ENCODE measurements around the gene CPSF7.
A peak's percentile ranks its signal among the peaks of the same experiment; 100 is the strongest.
"Not testable (repeated sequence)": the region's sequence is repeated elsewhere in the genome, so short reads cannot be mapped to it uniquely, and the experiment has no call there.

CPSF7 gene, protein sequence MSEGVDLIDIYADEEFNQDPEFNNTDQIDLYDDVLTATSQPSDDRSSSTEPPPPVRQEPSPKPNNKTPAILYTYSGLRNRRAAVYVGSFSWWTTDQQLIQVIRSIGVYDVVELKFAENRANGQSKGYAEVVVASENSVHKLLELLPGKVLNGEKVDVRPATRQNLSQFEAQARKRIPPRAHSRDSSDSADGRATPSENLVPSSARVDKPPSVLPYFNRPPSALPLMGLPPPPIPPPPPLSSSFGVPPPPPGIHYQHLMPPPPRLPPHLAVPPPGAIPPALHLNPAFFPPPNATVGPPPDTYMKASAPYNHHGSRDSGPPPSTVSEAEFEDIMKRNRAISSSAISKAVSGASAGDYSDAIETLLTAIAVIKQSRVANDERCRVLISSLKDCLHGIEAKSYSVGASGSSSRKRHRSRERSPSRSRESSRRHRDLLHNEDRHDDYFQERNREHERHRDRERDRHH

DNA sequence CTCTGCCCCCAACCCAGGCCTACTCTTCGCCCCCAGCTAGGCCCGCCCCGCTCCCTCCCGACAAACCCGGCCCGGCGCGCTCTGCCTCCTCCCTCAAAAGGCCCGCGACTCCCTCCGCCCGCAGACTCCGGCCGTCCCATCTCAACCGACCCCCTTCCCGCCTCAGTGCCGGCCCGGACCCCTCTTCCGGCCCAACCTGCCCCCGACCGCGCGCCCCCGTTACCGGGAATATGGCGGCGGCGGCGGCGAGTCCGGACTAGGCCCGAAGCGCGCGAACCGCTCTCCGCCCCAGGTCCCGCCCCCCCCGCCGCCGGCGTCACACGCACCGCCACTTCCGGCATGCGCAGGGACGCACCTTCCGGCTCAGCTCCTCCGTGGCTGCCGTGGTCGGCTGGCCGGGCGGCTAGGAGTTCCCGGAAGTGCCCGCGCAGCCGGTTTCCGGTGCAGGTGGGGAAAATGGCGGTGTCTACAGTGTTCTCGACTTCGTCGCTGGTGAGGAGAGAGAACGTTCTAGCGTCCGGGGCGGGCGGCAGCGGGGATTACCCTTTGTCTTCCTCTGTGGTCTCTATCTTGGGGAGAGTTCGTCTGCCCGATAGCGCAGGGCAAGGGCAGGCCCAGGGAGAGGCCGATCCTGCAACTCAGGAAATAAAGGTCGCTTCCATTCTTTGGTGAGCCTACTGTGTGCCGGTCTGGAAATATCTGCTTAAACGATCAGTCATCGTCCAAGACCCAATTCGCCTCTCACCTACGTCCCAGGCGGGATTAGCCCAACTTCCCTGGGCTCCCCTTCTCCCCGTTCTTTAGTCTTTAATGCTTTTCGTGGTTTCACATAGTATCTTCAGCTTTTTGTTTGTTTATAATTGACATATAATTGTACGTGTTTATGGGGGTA is at the start of gene CPSF7, which contains the start of gene SDHAF2:
Gene CPSF7 (minus strand): TSS at position 285 of the 892 bp plus-strand sequence. CDS start 740 bp downstream, outside the sequence.
Gene SDHAF2 (plus strand): TSS at position 434 of the 892 bp plus-strand sequence. CDS start 23 bp downstream, at position 457.
- DNase-seq: peak; percentile 98

DNA sequence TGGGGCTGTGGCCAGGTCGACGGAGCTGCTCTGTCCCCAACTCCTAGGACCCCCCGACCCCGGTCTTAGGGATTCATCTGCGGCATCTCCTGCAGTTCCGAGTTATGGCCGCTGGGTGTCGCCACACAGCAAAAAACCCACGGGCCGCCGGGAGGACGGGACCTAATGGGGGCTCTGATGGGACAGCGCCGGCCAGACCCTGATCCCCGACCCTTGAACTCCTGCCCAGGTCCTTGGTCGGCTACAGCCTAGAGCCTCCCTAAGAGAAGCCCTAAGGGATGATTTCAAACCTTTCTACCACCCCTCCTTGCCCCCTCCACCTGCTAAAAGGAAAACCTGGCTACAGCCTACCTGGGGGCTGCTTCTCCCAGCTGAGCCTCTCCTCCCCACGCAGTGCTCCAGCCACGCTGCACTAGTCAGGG is 48.0 kb upstream of the CPSF7 start:
- DNase-seq: peak; percentile 64

DNA sequence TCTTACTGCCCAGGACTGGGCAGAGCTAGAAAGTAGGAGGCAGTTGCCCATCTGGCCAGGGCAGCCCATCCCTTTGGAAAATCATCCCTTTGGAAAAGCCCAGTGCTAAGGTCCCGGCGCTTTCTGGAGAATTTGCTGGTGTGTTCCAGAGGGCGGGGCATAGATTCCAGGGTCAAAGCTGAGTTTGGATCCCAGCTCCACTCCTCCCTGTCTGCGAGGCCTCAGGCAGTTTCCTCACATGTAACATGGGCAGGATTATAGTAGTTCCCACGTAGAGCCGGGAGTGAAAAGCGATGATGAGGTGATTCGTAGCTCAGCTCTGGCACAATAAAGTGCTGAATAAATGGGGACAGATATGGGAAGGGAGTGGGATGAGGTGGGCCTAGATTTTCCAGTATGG is 47.4 kb upstream of the CPSF7 start:
- no peak for DNase-seq

DNA sequence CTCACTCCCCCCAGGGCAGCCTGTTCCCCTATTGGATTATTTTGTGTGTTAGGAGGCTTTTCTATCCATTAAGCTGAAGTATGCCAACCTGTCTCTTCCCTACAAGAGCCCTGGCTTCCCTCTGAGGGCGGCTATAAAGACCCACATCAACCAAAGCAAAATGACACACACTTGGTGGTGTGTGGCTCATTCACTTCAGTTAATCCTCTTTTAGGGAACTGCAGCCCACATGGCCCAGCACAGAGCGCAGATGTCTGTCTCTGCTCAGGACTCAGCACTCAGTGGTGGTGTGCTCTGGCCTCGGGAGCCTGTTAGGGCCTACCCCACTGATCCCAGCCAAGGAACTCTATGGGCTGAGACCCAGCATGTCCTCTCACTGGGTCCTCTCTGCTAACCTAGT is 46.6 kb upstream of the CPSF7 start:
- no peak for DNase-seq

DNA sequence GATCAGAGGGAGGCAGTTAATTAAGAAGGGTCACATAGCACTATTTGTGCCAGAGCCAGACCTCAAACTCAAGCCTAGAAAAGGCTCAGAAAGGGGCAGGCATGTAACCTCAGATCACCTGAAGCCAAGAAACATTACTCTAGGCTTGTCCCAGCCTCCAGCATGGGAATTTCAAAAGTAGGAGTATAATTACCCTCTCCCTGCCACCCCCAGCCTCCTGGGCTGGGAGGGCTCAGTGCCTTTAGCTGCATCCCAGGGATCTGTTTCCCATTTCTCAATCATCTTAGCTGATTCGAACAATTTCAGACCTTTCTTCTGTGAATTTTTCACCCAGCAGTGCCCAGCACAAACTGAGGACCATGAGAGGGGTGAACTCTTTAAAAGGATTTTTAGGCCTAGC is 45.7 kb upstream of the CPSF7 start:
- DNase-seq: no peak

DNA sequence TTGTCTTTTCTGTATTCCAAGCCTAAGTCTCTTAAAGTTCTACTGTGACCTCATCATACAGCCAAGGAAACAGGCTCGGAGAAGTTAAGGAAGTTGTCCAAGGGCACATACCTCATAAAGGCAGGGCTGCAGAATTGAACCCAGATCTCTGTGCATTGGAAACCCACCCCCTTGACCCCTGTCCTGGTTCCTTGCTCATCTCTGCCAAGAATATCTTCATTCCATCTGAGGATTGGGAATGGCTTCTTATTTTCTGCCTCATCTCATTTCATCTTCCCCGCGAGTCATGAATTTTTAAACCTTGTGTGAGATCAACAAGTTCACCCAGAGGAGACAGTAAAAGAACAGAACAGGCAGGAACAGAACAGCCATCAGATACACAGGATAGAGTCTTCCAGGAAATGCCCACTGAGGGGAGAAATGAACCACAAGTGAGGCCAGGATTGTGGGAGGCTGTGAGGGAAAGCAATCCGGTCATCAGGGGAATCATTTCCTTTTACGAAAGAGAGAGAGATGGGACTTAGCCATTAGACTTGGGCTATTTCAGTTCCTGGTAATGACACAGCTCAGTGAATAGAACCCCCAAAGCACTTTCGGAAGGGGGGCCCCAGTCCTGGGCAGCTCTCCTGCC is 44.4 kb upstream of the CPSF7 start:
- DNase-seq: no peak

DNA sequence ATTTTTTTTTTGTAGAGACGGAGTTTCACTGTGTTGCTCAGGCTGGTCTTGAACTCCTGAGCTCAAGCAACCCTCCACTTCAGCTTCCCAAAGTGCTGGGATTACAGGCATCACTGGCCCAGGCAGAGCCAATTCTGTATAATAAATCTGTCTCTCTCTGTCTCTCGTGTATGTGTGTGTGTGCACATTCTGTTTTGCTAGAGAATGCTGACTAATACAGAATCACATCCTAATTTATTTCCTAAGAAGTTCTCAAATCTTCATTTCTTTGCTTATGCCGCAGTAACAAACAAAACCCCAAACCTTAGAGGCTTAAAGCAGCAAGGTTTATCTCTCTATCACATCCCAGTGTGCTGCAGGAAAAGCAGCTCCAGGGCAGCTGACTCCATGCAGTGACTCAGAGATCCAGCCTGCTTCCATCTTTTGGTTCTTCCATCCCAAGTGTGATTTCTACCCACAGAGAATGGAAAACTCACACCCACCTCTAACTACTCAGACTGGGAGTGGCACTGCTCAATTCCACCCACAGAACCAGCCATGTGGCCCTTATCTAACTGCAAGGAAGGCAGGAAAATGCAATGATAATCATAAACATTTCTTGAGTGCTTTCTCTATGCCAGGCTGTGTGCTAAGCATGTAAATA is 43.7 kb upstream of the CPSF7 start:
- no peak for DNase-seq

DNA sequence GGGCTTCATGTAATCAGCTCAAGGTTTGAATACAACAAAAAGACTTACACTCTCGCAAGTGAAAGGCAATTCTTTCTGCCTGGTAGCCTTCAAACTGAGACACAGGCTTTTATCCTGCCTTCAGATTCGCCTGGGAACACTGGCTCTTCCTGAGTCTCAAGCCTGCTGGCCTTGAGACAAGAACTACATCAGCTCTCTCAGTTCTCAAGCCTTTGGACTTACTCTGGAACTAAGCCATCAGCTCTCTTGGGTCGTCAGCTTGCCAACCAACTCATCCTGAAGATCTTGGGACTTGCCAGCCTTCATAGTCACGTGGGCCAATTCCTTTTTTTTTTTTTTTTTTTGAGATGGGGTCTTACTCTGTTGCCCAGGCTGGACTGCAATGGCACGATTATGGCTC is 43.1 kb upstream of the CPSF7 start:
- no peak for DNase-seq

DNA sequence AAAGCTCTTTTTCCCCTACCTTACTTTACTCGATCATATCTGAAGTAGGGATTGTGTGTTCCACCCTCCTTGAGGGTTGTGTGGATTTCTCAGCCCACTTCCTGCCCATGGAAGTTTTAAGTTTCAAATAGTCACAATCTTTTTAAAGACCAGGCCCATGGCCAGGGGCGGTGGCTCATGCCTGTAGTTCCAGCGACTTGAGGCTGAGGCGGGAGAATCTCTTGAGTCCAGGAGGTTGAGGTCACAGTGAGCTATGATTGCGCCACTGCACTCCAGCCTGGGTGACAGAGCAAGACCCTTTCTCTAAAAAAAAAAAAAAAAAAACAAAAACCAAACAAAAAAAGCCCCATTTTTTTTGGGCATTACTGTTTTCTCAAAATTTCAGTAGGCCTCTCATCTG is 42.5 kb upstream of the CPSF7 start:
- DNase-seq: no peak

DNA sequence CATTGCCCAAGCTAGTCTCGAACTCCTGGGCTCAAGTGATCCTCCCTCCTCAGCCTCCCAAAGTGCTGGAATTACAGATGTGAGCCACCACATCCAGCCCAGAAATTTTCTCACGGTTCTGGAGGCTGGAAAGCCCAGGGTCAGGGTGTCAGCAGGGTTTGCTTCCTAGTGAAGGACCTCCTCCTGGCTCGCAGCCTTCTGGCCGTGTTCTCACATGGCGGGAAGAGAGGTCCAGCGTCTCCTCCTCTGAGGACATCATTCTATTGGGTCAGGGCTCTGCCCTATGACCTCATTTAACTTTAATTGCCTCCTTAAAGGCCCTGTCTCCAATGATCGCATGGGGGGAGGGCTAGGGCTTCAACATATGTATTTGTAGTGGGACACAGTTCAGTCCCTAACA is 38.2 kb upstream of the CPSF7 start:
- no peak for DNase-seq

DNA sequence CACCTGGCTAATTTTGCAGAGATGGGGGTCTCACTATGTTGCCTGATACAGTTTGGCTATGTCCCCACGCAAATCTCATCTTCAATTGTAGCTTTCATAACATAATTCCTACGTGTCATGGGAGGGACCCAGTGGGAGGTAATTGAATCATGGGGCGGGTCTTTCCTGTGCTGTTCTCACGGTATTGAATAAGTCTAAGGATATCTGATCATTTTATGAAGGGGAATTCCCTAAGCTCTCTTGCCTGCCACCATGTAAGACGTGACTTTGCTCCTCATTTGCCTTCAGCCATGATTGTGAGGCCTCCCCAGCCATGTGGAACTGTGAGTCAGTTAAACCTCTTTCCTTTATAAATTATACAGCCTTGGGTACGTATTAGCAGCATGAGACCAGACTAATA is 37.8 kb upstream of the CPSF7 start:
- not testable (repeated sequence) for DNase-seq

DNA sequence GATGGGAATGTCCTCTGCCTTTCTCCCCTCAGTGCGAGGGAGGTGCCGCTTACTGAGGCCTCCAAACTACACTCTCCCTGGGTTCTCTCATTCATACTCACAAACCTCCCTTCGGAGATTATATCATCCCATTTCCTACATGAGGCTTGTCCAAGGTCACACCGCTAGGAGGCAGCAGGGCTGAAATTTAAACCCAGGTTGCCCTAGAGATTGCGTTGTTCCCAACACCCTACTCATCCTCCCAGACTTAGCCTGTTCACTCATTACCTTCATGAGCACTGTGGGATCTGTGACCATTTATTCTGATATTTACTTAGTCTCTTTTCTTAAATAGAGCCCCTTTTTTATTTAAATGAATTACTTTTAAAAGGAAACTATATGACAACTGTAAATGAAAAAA is 31.2 kb upstream of the CPSF7 start:
- no peak for DNase-seq

DNA sequence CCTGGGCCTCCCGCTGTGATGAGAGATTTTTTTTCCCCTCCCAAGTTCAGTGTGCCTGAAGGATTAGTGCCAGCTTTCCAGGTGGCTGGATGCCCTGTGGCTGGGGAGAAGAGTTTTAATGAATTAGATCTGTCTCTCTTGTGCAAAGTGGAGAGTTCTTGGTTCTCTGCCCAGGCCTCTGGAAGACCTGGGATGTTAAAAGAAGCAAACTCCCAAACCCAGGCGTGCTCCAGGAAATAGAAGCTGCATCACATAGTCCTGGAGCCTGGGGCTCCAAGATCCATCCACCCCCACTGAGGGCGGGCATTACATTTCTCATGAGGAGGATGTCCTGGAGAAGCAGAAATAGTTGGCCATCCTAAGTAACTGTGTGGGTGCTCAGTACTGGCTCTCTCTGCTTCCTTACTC is 30.7 kb upstream of the CPSF7 start:
- DNase-seq: no peak

DNA sequence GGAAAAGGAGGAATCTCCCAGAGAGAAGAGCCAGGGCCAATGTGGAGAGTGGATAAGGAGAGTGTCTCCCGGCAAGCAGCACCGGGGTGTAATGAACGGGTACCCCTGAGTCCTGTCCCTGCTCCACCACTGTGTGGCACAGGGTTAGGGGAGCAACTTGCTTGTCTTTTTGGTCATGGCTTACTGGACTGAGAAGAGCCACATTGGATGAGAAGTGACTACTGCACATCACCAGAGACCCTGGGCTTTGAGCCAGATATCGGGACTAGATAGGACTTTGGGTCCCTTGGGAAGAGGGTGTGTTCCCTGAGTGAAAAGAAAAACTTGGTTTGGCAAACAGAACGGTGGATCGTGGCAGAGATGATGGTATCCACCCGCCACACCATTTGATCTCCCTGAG is 24.7 kb upstream of the CPSF7 start:
- no peak for DNase-seq

DNA sequence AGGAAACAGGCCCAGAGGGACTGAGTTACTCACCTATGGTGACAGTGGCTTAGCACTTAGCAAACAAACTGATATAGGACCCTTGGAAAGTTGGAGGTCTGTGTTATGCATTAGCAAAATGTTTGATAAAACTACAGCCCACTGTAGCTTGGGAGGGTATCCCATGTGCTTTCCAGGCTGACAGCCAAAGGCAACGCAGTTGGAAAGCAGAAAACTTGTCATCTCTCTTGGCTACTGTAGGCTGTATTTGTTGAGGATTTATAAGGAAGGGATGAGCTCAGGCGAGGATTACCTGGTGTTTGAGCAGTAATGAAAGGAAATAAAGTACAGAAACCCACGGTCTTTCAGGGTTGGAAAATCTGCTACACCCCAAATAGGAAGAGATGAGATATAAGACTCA is 23.9 kb upstream of the CPSF7 start:
- DNase-seq: no peak

DNA sequence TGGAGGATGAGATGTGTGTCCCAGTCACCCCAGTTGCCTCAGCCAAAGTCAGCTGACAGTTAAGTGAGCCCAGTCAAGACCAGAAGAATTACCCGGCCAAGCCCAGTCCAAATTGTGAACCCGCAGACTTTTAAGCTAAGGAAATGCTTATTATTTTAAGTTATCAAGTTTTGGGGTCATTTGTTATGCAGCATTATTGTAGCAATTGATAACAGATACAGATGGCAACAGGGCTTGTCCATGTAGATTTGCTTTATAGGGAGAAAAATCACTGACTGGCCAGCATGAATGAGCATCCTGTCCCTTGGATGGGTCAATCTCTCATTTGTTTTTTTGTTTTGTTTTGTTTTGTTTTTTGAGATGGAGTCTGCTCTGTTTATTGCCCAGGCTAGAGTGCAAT is 23.1 kb upstream of the CPSF7 start:
- no peak for DNase-seq

DNA sequence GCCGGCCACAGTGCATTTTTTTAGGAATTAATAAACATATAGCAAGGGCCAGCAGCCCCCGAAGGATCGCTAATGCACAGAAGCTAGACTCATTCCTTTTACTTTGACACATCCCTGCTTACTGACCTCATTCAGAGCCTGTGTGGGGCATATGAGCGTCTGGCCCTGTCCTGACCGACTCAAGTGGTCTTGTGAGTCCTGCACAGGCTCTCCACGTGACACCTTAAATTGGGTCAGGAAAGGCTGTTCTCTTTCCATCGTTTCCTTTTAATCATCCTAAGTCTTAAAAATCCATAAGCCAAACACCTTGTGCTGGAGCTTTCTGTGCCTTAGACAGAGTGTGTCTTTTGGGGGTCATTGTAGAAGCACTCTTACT is 18.8 kb upstream of the CPSF7 start:
- no peak for DNase-seq

DNA sequence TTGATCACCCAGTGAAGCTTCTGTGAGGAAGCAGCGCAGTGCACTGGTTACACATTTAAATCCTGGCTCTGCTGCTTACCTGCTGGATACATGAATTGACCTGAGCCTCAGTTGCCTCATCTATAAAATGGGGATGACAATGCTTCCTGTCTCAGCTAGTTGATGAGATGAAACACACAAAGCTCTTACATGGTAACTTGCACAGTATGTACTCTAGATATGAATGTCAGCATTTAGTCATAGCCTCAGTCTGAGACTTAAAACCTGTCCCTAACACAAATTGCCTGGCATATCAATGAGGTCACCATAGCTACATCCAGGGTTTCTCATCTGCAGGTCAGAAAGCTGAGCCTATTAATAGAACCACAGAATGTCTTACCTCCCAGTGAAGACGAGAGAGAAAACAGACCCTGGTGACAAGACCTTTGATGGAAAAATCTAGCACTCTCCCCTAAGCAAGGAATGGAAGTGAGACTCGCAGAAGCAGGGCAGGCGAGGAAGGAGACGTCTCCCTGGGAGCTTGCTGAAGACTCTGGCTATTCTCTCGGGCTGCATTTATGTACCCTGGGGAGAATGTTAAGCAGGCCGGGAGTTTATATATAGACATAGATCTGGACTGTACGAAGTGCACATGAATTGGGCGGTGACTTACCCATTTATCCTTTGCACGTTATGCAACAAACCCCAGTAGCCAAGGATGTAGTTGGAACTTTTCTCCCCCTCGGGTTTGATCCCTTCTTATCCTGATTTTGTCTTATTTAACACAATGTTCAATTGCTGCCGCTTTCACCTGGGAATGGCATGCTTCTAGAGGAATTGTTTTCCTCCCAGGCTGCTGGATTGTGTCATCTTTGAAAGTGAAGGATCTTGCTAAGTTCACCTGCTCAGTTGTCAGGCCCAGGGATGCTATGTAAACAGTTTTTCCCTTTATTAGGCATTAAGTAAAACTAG is 18.1 kb upstream of the CPSF7 start:
- no peak for DNase-seq

DNA sequence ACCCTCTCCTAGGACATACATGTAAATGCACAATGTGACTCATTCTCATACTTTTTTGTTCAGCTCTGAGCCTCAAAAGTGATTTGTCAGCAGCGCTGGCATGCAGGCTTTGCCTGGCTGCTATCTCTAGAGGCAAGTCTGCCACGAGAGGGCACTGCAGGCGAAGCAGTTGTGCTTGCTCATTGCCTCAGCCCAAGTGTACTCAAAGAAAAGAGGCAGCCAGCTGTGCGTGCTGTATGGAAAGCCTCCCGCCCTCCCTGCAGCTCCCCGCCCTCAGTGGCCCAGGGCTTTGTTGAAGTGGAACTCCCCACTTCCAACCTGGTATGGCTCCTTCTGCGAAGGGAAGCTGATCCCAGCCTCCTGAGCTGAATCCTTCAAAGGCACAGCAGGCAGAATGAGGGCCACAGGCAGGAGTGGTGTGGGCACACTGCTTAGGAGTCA is 16.5 kb upstream of the CPSF7 start:
- peak; percentile 62 for DNase-seq

DNA sequence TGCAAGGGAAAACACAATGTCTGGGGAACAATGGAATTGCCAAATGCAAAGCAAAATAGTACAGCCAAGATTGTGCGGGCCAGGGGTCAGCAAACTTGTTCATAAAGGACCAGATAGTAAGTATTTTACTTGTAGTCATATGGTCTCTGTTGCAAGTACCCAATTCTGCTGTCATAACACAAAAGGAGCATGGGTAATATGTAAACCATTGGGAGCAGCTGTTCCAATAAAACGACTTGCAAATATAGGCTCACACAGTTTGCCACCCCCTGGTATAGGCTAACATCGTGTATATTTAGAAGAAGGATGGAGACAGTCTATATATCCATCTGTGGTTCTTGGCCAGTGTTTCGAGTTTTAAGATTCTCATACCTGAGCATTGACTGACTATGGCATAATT is 15.7 kb upstream of the CPSF7 start:
- DNase-seq: no peak

DNA sequence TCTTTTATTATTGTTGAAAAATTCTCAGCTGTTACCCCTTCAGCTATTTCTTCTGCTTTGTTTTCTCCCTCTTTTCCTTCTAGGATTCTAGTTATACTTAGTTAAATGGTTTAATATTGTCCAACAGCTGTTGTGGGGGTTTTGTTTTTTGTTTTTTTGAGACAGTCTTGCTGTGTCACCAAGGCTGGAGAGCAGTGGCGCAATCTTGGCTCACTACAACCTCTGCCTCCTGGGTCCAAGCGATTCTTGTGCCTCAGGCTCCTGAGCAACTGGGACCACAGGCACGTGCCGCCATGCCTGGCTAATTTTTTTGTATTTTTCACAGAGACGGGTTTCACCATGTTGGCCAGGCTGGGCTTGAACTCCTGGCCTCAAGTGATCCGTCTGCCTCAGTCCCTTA is 12.8 kb upstream of the CPSF7 start:
- DNase-seq: no peak

DNA sequence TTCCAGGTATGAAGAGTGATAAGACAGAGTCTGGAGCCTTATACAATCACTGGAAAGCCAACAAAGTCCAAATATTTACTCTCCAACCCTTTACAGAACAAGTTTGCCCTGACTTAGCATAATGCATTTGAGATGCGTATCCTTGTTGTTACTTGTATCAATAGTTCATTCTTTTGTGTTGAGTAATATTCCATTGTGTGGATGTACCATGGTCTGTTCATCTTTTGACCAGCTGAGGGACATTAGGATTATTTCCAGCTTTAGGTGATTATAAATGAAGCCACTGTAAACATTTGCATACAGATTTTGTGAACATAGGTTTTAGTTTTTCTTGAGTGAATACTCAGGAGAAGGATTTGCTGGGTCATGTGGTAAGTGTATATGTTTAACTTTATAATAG is 9.8 kb upstream of the CPSF7 start:
- no peak for DNase-seq

Data from CD4-positive, alpha-beta T cell treated with Interleukin-17A for 4 hours (primary cell).